ENCODE measurements around the gene CNTN6.

The CNTN6 gene
- 0 reads per million in 2 experiments for total RNA-seq

- DNase-seq (ENCODE audit: low read depth), result no peak
These were observed at the start of gene CNTN6 for GRCh38 chr3:1092771-1093170. Gene CNTN6, plus strand, starts transcription at chr3:1093024. Its CDS starts 54,985 bp downstream, at chr3:1148009.

DNA sequence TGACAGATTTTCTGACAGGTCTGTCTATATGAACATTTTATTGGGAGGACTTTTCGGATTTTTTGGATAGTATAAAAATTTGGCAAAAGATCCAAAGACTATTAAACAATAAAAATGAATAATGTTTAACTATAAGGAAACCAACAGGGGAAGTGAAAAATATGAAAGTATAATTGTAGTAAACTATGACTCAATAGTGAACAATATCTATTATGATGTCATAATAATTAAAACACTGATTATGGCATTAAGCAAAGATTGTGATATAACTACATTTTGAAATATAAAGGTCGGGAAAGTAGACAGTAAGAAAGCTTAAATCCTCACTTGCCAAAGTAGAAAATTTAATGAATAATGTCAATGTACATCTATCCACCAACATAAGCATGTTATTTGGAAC, 44.3 kb upstream of the CNTN6 start:
- no peak for DNase-seq (ENCODE audit: low read depth)

- DNase-seq (ENCODE audit: low read depth), result no peak
These were observed 37.0 kb upstream of the CNTN6 start for GRCh38 chr3:1055870-1056269.

- DNase-seq (ENCODE audit: low read depth), result no peak
These were observed 36.1 kb upstream of the CNTN6 start for GRCh38 chr3:1056744-1057143.

DNA sequence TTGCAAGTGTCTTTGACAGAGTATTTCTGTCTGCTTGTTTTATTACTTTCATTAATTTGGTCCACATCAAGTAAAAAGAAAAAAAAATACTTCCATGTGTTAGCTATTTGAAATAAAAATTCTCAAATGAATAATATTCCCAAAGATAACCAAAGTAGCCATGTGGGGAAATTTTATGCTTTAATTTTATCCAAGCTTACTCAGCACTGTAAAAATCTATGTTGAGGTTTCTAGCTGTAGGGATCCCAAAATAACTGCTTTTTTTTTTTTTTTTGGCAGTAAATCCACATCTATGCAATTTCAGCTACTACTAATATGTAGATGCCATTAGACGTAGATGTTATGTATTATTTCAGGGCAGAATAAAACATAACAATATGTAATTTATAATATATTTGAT, 35.4 kb upstream of the CNTN6 start:
- DNase-seq (ENCODE audit: low read depth), result no peak

DNA sequence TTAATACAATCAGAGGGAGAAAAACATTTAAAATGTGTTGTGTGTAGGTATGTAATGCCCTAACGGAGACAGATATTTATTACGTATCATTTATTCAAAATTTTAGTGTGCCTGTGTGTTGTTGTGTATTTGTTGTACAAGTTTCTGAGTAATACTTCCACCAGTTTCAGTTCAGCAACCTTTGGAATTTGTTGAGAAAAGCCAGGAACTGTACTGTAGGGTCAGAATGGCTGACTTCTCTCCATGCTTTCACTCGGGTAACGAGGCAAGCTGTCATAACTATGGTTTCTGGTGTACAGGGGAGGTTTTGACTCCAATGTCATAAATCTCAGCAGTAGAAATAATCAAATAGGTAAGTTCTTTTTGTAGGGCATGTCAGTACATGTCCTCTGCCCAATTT, 23.8 kb upstream of the CNTN6 start:
- DNase-seq (ENCODE audit: low read depth), result no peak

GRCh38 chr3:1072041-1072440, 20.8 kb upstream of the CNTN6 start:
- no peak for DNase-seq (ENCODE audit: low read depth)

GRCh38 chr3:1079662-1080061, 13.2 kb upstream of the CNTN6 start:
- DNase-seq (ENCODE audit: low read depth), result no peak

- DNase-seq (ENCODE audit: low read depth), result no peak
These were observed 10.7 kb upstream of the CNTN6 start for GRCh38 chr3:1082108-1082507.

DNA sequence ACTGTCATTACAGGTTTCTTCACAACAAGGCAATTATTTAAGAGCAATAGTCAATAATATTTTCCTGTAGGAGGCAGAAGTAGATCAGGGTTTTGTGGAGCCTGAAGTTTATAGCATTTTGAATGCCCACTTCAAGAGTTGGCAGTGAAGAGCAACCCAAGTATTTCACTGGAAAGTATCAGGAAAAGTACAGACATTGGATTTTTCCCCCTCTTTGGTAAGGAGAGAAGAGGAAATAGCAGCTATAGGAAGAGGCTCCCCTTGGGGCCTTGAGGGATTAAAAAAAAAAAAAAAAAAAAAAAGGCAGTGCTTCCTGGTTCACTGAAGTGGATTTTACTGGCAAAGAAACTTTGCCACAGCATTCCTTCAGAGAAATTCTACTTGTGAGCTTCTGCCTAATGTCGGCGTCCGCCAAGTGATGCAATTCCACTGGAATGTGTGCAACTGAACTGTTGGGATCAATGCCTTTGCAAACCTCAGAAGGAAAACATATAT, 5.7 kb upstream of the CNTN6 start:
- DNase-seq (ENCODE audit: low read depth), result no peak

DNA sequence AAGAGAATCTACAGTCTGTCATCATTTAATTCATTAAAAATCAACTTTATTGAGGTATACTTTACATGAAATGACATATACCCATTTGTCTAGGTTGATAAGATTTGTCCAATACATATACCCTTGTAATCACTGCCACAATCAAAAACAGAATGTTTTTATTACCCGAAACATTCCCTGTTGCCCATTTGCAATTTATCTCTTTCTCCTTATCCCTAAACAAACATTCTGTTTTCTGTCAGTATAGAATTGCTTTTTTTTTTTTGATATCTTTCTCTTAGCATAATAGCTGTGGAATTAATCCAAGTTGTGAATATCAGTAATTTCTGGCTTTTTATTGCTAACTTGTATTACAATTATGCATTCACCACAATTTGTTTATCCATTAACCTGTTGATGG, 4.3 kb upstream of the CNTN6 start:
- no peak for DNase-seq (ENCODE audit: low read depth)

- no peak for DNase-seq (ENCODE audit: low read depth)
These were observed 1.5 kb upstream of the CNTN6 start for GRCh38 chr3:1091286-1091685.

- no peak for DNase-seq (ENCODE audit: low read depth)
These were observed 763 bp upstream of the CNTN6 start for GRCh38 chr3:1092061-1092460.

DNA sequence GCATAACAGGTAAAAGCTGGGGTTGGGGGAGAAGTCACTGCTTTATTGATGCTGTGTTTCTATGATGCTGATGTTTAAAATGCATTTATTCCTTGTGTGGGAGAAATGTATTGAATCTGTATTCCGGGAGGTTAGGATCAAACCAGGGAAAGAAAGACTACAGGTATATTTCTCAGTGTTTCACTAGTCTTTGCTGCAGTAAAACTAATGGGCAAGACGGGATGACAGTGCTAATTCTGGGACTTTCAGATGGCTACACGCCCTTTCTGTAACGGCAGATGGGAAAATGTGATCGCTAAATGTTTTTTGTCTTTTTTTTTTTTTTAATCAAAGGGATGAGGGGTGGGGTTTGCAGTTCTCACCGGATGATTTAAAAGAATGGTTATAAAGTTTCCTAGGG, 393 bp downstream of the CNTN6 start:
- DNase-seq (ENCODE audit: low read depth), result no peak

GRCh38 chr3:1103525-1103924, 10.7 kb downstream of the CNTN6 start:
- DNase-seq (ENCODE audit: low read depth), result no peak

- no peak for DNase-seq (ENCODE audit: low read depth)
These were observed 25.1 kb downstream of the CNTN6 start for GRCh38 chr3:1117843-1118473.

DNA sequence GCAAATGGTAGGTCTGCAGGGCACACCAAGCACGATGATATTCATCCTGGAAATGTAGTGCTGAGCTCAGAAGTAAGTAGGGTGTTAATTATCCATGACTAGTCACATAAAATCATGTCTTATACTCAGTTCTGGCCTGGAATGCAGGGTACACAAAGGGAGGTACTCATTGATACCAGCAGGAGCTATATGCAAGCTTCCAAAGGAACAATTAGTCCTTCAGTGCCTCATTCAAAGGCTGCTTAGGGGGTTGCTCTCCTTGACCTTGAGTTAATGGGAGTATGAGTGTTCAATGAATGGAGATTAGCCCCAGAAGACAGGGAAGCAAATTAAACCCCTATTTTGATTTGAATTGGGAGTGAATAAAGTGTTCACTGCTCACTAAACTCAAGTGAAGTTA, 38.3 kb downstream of the CNTN6 start:
- DNase-seq (ENCODE audit: low read depth), result no peak

GRCh38 chr3:1135194-1135593, 42.4 kb downstream of the CNTN6 start:
- no peak for DNase-seq (ENCODE audit: low read depth)

DNA sequence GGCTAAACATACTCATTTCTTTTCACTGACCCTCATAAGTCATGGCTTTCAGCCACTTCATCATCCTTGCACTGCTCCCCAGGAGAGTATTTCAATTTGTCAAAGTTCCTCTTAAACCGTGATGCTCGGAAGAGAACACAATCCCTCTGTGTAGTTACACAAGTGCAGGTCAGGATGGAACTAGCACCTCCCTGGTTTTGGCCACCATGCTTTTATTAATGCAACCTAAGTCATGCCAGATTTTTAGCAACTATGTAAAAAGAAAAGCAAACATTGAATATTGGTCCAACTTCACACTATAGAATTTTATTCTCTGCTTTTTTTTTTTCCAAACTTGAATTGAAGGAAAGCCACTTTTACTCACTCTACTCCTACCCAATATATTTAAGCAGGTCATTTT, 45.2 kb downstream of the CNTN6 start:
- no peak for DNase-seq (ENCODE audit: low read depth)

DNA sequence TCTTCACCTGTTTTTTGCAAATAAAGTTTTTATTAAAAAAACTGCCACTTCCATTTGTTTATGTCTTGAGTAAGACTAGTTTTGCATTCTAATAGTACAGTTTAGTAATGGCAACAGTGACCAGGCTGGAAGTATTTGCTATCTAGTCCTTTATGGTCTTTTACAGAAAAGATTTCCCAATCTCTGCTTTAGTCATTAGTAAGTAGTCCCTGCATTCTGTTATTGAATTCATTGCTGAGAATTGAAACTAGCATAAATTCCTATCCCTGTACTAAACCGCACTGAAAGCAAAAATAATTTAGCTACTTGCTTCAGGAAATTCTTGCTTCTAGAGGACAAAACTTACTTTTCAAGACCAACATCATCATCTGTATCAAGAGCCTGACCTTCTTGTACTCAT, 46.2 kb downstream of the CNTN6 start:
- DNase-seq (ENCODE audit: low read depth), result no peak

GRCh38 chr3:1147326-1147725, 54.5 kb downstream of the CNTN6 start:
- no peak for DNase-seq (ENCODE audit: low read depth)

- DNase-seq (ENCODE audit: low read depth), result no peak
These were observed 55.0 kb downstream of the CNTN6 start for GRCh38 chr3:1147819-1148218.

DNA sequence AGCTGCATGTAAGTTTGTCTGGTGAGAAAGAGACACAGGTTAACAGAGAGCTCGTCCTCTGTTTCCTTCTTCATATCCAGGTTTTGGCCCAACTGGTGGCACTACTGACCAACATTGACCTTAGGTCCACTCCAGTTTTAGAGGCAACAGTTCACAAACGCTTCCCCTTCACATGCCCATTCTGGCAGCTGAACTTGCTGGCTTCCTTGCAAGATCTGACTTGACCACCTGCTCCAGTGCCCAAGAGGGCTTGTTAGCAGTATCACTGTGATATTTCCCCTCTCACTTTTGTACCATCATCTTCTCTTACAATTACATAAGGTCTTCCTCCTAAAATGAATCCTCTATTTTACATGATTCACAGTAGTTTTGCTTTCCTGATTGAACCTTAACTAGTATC, 71.3 kb downstream of the CNTN6 start:
- DNase-seq (ENCODE audit: low read depth), result no peak

DNA sequence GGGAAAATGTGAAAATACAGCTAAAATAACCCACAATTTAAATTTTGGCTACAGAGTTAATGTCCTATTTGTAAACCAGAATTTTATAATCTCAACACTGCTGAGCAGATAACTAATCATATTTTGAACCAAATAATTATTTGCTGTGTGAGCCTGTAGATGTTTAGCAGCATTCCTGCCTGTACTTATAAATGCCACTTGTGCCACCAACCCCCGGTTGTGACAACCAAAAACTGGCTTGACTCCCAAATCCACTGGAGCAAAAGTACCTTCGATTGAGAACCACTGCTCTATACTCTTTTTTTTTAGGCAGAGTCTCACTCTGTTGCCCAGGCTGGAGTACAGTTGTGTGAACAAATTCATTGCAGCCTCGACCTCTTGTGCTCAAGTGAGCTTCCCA, 78.5 kb downstream of the CNTN6 start:
- no peak for DNase-seq (ENCODE audit: low read depth)

Data from T follicular helper cell (primary cell).